ENCODE results near the gene ACSL1. TPM values are rescaled to one million over a fixed set of nuclear protein-coding genes. Genes with fewer than 3 reads are reported as not detected.
A peak's percentile ranks its signal among the peaks of the same experiment; 100 is the strongest.

ACSL1 gene
- total and polyA plus RNA-seq, 9 donors, result 12.0 to 47.9 (median 19.8) TPM

GRCh38 chr4:184817494-184818215 lies 8.1 kb downstream of the ACSL1 start:
- DNase-seq, result no peak
- Histone ChIP-seq H3K27me3 (no peaks in the 10 kb centered on the region), H3K4me3 (no peak overlapping the region), H3K9me3 (no peaks in the 10 kb centered on the region), H3K4me1 (ENCODE audit: insufficient read depth) (peaks cover 5% of the 10 kb centered on the region), H3K27ac (no peak overlapping the region), H3K36me3 (no peaks in the 10 kb centered on the region)
- TF ChIP-seq EP300 (IDR thresholded peaks at IDR 0.05) (no peak), POLR2A (IDR thresholded peaks at IDR 0.05) (no peak), CTCF (IDR thresholded peaks at IDR 0.05) (no peak)
- WGBS, 3 donors, result 90 to 91% (median 91%) methylated on average over 11 of the region's 11 CpGs
- intact Hi-C loops (cut with DNase I), result no loop called here

GRCh38 chr4:184816962-184817361 lies 8.8 kb downstream of the ACSL1 start:
- TF ChIP-seq POLR2A (IDR thresholded peaks at IDR 0.05) (no peak), CTCF (IDR thresholded peaks at IDR 0.05) (no peak), EP300 (IDR thresholded peaks at IDR 0.05) (no peak)
- intact Hi-C loops (cut with DNase I), result no loop called here
- no peak overlapping the region for H3K4me3 ChIP-seq
- DNase-seq, result no peak
- no peaks in the 10 kb centered on the region for H3K9me3 ChIP-seq
- H3K27me3 ChIP-seq, result no peaks in the 10 kb centered on the region
- H3K4me1 ChIP-seq (ENCODE audit: insufficient read depth), result peaks cover 5% of the 10 kb centered on the region
- no peak overlapping the region for H3K27ac ChIP-seq
- H3K36me3 ChIP-seq, result no peaks in the 10 kb centered on the region

GRCh38 chr4:184815046-184815877 lies 10.5 kb downstream of the ACSL1 start:
- WGBS, 3 donors, result 18 to 23% (median 21%) methylated on average over 11 of the region's 11 CpGs
- no peak for TF ChIP-seq CTCF (IDR thresholded peaks at IDR 0.05)
- TF ChIP-seq EP300 (IDR thresholded peaks at IDR 0.05), result no peak
- no peak for TF ChIP-seq POLR2A (IDR thresholded peaks at IDR 0.05)
- no peaks in the 10 kb centered on the region for H3K27me3 ChIP-seq
- no peak overlapping the region for H3K4me3 ChIP-seq
- H3K9me3 ChIP-seq, result no peaks in the 10 kb centered on the region
- no peaks in the 10 kb centered on the region for H3K36me3 ChIP-seq
- intact Hi-C loops (cut with DNase I), result no loop called here
- peak; percentile 63 to 68 (median 67) for DNase-seq
- peaks cover 5% of the 10 kb centered on the region for H3K4me1 ChIP-seq (ENCODE audit: insufficient read depth)
- H3K27ac ChIP-seq, result no peak overlapping the region

GRCh38 chr4:184814686-184815045 lies 11.1 kb downstream of the ACSL1 start:
- intact Hi-C loops (cut with DNase I), result no loop called here
- TF ChIP-seq EP300 (IDR thresholded peaks at IDR 0.05) (no peak), CTCF (IDR thresholded peaks at IDR 0.05) (no peak)
- 14 to 24% (median 20%) methylated on average over 5 of the region's 5 CpGs for WGBS, 3 donors
- Histone ChIP-seq H3K27ac (no peak overlapping the region), H3K9me3 (no peaks in the 10 kb centered on the region), H3K4me3 (no peak overlapping the region), H3K36me3 (no peaks in the 10 kb centered on the region), H3K27me3 (no peaks in the 10 kb centered on the region), H3K4me1 (ENCODE audit: insufficient read depth) (peaks cover 5% of the 10 kb centered on the region)
- DNase-seq, result no peak

All from ovary (tissue), 9 donors.